HT1080 (cell line): ENCODE data around the gene CARD14. TPM values are rescaled to one million over a fixed set of nuclear protein-coding genes. Genes with fewer than 3 reads are reported as not detected.

Experiments
- DNase-seq: peaks from one replicate; pipeline ENCODE4 v3.0.0-alpha.2; 2015; ENCODE audit warnings: low read depth
- polyA plus RNA-seq, 2 experiments: library from polyadenylated mRNA; depleted of rRNA; stranded (reverse); fragments of >200 nt; gene quantifications; 2 replicates each; pipeline ENCODE4 v1.2.3, GENCODE V29; 2015
- total RNA-seq: library from RNA; depleted of rRNA; stranded (reverse); fragments of >200 nt; shearing (Covaris generic); gene quantifications from 2 replicates; pipeline ENCODE4 v1.2.3, GENCODE V29; 2014; rRNA removed

CARD14 gene
- total RNA-seq, result not detected in 2 replicates
- polyA plus RNA-seq (2015; cell fraction: cytosol; rRNA removed), result 0.07 TPM in 1 of 2 replicates, not detected in the other
- 0.05 and 0.42 TPM in 2 replicates for polyA plus RNA-seq (2015; cell fraction: nucleus; rRNA removed)

GRCh38 chr17:80169784-80170500 lies at the start of gene CARD14:
TSS of gene CARD14 (plus strand) at chr17:80170030. CDS start at chr17:80181439, 11,409 bp downstream.
- DNase-seq, result no peak

GRCh38 chr17:80122026-80122575 lies 47.7 kb upstream of the CARD14 start:
- DNase-seq, result no peak

GRCh38 chr17:80122926-80123505 lies 46.8 kb upstream of the CARD14 start:
- DNase-seq, result no peak

- no peak for DNase-seq
Measured at GRCh38 chr17:80123791-80124190, 46.0 kb upstream of the CARD14 start.

GRCh38 chr17:80124351-80124981 lies 45.4 kb upstream of the CARD14 start:
- no peak for DNase-seq

- DNase-seq, result no peak
Measured at GRCh38 chr17:80125656-80126448, 44.0 kb upstream of the CARD14 start.

- DNase-seq, result no peak
Measured at GRCh38 chr17:80126449-80126715, 43.4 kb upstream of the CARD14 start.

GRCh38 chr17:80129006-80129565 lies 40.7 kb upstream of the CARD14 start:
- DNase-seq, result no peak

GRCh38 chr17:80130992-80131391 lies 38.8 kb upstream of the CARD14 start:
- DNase-seq, result no peak

GRCh38 chr17:80132906-80133625 lies 36.8 kb upstream of the CARD14 start:
- DNase-seq, result no peak

- DNase-seq, result no peak
Measured at GRCh38 chr17:80133626-80133970, 36.2 kb upstream of the CARD14 start.

GRCh38 chr17:80137131-80137530 lies 32.7 kb upstream of the CARD14 start:
- no peak for DNase-seq

- DNase-seq, result no peak
Measured at GRCh38 chr17:80138856-80139426, 30.9 kb upstream of the CARD14 start.

- DNase-seq, result no peak
Measured at GRCh38 chr17:80141463-80142165, 28.2 kb upstream of the CARD14 start.

GRCh38 chr17:80142929-80143328 lies 26.9 kb upstream of the CARD14 start:
- no peak for DNase-seq

- DNase-seq, result no peak
Measured at GRCh38 chr17:80145076-80146075, 24.5 kb upstream of the CARD14 start.

- DNase-seq, result no peak
Measured at GRCh38 chr17:80146121-80147034, 23.5 kb upstream of the CARD14 start.
